Fibroblast of skin of left biceps (primary cell): Measurements from ENCODE around the gene ZNF74.

Source experiments
- DNase-seq, 2 experiments: peaks; one replicate each; pipeline ENCODE4 v3.0.0-alpha.2; 2013; ENCODE audit warnings: low read depth in 2 of 2

Gene ZNF74

DNA sequence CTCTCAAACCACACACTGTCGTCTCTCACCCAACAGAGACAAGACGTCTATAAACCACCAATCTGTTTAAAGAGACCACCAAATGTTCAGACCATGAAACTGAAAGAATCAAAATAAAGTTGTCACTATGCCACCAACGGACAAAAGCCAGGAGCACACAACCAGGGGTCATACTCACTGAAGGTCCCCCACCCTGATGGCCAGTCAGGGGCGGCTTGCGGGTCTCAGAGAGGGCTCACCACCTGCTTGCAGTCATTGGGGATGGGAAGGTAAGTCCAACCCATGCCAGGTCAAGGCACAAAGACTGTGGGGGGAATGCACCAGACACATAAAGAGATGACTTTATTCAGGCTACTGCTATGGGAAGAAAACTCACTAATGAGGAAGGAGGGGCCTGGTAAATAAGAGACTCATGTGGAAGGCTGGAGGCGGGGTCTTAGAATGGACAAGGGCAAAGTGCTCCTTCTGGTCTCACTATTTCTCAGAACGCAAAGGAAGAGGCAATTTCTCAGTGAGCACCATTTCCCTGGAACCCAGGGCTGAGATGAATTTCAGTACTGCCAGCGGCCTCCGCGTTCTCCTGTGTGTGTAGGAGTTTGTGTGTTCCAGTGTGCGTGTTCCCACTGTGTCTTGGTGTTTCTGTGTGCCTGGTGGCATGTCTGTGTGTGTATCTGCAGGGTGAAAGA is 26.3 kb downstream of the ZNF74 start:
- DNase-seq, result no peak

GRCh38 chr22:20421507-20421874 is 27.5 kb downstream of the ZNF74 start:
- no peak for DNase-seq

DNA sequence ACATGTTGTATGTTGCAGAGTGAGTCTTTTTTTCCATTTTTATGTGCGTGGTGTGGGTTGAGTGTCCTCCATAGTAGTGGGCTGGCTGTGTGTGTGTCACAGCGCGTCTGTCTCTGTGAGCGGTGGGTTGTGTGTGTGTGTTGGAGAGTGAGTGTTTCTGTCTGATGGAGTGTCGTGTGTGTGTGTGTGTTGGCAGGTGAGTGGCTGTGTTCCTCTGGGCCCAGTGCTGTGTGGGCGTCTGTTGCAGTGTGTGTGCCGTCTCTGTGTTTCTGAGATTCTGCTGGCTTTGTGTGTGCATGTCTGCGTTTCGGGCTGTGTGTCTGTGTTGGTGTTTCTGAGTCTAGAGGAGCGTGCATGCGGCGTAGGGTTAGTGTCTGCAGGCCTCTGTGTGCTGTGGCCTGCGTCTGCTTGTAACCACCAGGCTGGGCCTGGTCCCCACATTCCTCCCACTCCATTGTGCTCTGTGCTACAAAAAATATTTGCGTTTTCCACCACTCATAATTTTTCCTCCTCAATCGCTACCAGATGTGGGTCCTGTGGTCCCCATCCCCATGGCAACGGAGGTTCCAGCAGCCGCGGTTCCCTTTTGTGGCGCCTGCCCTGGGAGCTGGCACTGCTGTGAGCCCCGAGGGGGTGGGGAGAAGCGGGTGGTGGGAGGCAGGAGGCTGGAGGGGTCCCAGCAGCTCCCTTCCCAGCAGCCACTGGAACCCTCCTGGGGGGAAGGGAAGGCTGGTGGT is 28.5 kb downstream of the ZNF74 start:
- peak; percentile 70 to 72 for DNase-seq

DNA sequence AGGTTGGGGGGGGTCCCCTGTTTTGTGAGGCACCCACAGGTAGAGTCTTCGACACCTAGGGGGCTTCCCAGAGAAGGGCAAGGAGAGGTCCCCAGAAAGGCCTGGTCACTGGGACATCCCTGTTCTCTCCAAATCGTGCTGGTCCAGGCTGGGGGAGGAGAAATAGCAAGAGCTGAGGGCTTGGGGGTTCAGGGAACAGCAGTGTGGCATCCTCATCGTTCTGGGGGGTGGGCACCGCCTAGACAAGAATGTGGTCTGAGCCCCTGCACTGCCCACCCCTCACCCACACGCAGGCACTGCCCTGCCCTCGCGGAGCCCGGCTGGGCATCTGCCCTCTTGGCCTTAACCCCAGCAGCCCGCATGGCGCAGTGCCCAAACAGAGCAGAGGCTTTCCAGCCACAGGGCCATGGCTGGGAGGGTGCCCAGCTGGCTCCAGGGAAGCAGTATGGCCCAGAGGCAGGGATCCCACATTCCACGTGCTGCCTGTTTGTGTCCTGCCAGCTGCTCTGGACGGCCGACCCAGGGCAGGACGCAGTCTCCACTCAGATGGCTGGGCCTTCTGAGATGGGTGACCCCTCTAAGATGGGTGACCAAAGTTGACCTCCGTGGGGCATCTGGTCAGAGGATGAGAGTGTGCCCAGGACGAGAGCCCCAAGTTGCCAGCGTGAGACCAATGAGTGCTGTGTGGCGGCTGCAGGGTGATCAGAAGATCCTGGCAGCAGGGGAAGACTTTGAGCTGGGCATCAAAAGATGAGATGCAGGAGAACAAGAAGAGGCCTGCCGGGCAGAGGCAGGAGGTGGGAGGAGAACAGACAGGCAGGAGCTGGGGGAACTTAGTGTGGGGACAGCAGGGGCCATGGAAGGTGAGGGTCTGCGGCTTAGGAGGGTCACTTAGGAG is 29.3 kb downstream of the ZNF74 start:
- no peak for DNase-seq

DNA sequence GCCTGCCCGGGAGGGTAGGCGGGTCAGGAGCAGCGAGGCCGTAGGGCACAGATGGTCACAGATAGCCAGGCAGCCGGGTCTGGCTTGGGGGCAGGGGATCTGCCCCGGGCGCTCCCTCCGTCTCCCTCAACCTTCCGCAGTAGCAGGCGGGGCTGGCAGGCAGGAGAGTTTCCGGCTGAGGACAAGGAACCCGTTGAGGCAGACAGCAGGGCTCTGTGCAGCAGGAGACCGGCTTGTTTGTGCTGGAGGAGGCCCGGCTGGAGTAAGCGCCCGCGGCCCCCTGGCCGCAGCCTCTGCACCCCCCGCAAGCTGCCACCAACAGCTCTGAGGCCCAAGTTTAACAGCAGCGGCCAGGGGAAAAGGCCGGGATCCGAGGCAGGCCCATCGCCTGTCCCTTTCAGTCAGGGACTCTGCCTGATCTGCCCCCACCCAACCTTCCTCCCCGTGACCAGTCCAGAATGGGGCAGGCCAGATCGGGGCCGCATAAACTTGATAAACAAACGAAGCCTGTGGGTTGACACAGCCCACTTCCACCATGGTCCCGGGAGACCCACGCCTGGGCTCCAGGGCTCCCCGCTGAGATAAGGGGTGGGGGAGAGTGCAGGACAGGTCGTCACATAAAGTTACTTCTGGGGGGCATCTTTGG is 30.1 kb downstream of the ZNF74 start:
- no peak for DNase-seq

DNA sequence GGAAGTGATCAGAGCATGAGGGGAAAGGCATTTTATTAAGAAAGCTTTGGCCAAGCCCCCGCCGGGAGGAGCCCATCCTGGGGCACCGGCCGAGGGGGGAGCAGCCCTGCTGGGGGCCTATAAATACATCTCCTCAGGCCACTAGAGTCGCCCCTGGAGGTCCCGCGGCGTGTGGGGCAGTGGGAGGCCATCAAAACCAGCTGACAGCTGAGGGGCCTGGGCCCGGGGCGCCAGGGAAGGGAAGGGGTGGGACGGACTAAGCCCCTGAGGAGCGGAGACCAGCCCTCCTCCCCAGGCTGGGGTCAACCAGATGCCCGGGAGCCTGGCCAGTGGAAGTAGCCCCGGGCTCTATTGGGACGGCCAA is 30.6 kb downstream of the ZNF74 start:
- DNase-seq, result no peak

DNA sequence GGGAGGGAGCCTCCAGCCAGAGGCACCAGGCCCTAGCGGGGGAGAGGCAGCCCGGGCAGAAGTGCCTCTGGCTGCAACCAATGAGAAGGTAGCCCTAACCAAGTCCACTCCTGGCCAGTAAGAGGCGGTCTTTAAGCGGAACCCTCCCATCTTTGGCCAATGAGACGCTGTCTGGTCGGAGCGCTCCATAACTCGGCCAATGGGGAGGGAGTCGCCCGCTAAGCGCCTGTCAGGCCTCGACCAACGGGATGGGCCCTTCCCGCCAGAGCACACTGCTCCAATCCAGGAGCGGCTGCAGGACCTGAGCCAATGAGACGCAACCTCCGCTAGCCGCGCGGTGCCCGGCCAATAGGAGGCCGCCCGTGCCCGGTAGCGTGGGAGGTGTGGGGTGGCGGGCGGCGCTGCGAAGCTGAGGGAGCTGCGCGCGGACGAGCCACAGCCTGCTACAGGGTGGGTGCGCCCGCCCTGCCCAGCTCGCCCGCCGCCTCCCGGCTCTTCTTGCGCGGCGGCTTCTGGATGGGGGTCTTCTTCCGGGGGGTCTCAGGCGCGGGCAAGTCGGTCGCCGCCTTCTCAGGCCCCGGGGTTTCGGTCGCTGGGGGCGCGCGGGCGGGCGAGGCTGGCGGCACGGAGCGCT is 31.1 kb downstream of the ZNF74 start:
- no peak for DNase-seq

- no peak for DNase-seq
These were observed 31.8 kb downstream of the ZNF74 start for GRCh38 chr22:20425566-20426258.

DNA sequence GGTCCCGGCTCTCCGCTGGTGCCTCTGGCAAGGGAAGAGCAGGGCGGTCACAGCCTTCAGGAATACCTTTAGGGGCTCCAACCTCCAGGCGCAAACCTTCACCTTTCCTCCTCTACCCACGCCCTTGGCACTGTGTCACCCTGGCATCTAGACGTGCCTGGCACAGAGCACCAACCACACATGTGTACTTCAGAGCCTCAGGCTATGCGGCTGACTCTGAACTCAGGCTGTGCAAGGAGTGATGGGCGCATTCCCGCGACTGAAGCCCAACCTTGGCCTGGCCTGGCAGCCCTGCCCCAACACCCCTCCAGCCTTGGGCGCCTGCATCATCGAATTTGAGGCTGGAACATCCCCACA is 32.3 kb downstream of the ZNF74 start:
- no peak for DNase-seq

DNA sequence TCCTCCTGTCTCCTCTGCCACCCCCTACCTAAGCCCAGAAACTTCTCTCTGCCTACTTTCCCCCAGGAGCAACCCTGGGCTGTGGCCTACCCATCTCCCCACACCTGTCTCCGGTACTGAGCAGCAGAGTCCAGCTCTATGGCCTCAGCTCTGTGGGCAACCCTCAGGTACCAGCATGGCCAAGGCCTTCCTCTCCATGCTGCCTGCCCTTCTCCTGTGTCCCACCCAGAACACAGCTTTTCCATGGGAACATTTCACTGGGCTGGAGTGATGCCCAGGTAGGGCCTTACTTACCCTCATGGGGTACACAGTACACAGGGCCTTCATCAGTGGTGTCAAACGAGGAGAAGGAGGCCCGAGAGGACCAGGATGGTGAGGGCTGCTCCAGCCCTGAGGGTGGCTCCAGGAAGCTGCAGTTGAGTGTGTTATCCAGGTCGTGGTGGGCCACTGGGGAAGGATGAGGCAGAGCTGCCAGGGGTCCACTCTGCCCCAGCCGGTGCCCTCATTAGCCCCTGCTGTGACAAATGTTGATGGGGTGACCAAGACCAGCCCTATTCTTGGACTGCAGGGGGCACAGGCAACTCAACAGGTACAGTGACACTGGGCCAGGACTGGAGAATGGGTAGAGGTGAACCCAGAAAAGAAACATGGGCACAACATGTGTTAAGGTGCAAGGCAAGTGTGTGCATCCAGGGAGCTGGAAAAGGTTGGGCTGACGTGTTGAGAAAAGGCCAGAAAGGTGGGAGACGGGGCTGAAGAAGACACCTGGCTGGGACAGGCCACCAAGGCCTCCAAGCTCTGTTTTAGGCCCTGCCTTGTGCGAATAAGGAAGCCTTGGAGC is 33.4 kb downstream of the ZNF74 start:
- DNase-seq, result no peak

DNA sequence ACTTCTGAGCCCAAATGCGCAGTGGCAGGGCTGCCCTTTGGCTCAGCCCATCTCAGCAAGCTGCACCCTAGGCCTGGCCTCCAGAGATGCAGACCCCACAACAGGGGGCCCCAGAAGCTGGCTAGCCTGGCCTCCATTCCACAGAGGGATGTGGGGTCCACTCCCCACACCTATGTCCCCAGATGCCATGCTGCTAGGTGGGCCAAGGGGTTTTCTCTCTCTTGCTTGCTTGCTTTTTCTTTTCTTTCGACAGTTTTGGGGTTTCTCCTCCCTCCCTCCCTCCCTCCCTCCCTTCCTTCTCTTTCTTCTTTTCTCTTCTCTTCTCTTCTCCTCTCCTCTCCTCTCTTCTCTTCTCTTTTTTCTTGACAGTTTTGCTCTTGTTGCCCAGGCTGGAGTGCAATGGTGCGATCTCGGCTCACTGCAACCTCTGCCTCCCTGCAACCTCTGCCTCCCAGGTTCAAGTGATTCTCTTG is 34.0 kb downstream of the ZNF74 start:
- DNase-seq, result no peak

DNA sequence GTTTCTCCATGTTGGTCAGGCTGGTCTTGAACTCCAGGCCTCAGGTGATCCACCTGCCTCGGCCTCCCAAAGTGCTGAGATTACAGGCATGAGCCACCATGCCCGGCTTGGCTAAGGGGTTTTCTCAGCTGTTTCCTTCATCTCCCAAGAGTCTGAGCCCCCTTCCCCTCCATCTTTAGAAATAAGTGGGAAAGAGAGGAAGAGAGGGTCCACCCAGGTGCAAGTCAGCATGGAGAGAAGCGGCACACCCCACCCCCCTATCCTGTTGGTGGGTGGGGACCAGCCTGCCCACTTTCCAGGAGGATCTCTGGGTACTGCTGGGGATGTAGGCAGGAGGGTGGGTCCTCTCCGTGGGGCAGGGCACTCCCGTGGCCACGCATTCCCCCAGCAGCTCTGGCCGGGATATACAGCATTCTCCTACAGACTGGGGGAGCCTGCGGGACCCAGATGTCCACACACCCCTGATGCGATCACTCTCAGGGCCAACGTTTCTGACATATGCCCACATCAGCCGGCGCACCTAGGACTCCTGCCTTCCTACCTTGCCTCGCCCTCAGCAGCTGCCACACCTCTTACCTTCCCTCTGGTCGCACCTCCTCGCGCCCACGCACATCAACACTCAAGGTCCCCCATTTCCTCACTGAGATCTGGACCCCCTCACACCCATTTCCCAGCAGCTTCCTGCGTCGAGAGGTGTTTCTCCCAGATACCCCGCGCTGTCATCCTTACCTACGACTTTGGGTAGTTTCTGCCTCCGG is 34.7 kb downstream of the ZNF74 start:
- no peak for DNase-seq

DNA sequence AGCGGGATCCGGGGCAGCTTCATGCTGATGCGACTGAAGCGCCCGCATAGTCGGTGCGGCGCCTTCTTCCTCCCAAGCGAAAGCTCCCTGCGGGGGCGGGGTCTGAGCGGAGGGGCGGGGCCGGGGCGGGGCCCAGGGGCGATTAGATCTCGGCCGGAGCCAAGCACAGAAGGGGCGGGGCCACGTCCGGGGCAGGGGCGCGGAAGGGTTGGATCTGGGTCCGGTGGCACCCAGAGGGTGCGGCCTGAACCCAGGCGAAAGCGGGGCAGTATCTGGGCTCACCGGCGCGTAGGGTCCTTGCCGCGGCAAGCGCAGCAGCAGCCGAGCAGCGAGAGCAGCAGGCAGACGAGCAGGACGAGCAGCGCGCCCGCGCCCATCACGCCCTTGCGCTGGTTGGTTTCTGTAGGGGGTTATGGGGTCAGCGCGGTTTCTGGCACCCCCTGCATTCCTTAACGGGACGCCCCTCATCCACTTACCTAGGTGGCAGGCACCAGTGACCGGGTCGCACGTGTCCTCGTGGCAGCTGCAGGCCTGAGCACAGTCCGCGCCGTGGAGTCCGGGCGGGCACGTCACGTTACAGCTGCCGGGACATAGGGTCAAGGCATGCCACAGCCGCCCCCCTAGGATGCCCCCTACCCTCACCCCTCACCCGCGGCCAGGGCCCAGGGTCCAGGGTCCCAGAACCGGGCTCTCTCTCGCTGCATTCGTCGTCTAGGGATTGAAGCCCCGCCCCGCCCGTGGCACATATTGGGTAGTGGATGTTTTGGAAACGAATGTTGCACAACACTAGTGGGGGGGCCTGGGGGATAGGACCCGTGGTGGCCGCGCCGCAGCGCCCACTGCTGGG is 35.5 kb downstream of the ZNF74 start:
- no peak for DNase-seq

GRCh38 chr22:20430101-20430719 is 36.3 kb downstream of the ZNF74 start:
- no peak for DNase-seq

DNA sequence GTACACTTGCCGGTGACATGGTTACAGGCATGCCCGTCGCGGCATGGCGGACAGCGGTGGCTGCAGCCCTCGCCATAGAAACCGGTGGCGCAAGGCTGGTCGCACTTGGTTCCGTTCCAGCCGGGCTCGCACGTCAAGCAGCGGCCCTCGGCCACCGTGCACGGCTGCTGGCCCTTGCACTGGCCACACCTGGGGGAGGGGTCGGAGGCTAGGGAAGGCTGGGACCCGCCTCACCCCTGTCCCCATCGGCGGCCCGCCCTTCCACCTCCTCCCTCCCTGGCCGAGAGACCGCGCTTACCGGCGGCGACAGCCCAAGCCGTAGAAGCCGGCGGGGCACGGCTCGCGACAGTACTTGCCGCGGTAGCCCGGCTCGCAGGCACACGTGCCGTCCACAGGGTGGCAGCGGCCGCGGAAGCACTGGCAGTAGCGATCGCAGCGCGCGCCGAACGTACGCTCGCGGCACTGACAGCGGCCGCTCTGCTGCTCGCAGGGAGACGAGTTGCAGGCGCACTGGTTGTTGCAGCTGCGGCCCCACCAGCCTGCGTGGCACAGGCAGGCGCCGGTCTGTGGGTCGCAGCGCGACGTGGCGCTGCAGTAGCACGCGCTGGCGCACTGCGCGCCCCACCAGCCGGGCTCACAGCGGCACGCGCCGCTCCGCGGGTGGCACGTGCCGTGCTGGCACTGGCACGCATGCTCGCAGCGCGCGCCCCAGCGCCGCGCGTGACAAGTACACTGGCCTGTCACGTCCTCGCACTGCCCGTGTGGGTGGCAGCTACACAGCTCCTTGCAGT is 37.0 kb downstream of the ZNF74 start:
- no peak for DNase-seq

DNA sequence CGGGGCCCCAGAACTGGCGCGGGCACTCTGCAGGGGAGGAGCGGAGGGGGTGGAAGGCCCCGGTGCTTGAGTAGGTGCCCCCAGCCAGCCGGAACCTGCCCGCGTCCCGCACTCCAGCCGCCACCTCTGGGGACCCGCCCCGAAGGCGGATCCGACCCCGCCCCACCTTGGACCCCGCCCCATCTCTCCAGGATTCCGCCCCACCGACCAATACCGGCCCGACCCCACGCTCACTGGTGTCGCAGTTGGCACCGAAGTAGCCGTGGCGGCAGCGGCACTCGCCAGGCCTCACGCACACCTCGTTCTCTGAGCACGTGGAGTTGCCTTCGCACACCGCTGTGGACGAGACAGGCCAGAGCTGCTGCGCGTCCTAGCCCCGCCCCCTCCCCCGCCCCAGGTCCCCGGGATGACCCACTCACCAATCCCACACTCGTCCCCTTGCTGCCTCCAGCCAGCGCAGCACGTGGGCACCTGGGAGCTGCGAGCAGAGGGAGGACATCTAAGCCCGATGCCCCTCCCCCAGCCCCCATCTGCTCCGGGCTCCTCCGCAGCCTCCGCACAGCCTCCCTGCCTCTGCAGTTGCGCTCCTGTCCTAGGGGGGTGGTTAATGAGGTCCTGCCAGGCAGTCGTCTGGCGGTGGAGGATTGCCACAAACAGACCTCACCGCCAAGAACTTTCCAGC is 37.7 kb downstream of the ZNF74 start:
- DNase-seq, result no peak
